ENCODE data around the gene ACP3.
"Not testable (repeated sequence)": the region's sequence is repeated elsewhere in the genome, so short reads cannot be mapped to it uniquely, and the experiment has no call there.

- TF ChIP-seq CTCF, POLR2A (IDR thresholded peaks at IDR 0.05): not testable (repeated sequence)
These were observed 13.6 kb upstream of the ACP3 start for GRCh38 chr3:132303336-132304201.
